Stimulated activated CD4-positive, alpha-beta T cell treated with anti-CD3 and anti-CD28 coated beads, Interleukin-1b, Interleukin-23, amount 100 ng/mL, for 4 hours (primary cell): Measurements from ENCODE around the gene MRTO4.
"Not testable (repeated sequence)": the region's sequence is repeated elsewhere in the genome, so short reads cannot be mapped to it uniquely, and the experiment has no call there.

Source experiments
- DNase-seq, 2 donors: peaks; one replicate each; pipeline ENCODE4 v3.0.0-alpha.2; 2020; ENCODE audit warnings: low read depth in 2 of 2

Gene MRTO4

DNA sequence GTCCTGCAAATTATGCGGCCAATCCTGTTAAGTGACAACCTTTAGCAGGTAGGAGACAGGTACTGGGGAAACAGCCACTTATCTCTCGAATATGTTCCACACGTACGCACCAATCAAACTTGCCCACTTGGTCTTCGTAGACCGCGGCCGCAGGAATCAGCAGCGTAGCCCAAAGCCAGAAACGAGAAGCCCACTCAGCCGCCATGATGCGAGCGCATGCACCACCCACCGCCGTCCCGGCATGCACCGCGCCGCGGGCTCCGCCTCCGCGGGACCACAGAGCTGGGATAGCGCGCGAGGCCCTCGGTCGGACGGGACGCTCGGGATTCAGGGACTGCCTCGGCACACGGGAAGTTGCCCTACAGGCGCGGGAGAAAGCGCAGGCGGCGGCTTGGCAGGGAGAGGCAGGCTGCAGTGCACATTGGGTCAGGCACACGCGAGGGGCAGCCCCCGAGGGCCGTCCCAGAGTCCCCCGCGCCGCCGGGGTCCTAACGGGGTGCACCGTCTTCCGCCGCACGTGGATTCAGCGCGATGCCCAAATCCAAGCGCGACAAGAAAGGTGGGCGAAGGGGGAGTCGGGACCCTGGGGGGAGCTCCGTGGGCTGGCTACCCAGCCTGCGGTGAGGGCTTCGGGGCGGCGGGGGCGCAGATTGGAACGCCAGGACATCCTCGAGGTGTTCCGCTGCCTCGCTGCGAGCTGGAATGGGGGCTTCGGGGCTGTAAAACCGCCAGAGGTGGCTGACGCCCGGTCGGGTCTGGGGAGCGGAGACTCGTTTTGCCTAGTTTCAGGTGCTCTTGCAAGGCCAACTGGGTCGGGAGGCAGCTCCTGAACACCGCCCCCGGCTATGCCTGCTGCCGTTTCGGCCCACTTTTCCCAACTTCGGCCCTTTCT, at the start of gene MRTO4, which contains the start of gene EMC1:
Gene MRTO4 (plus strand): TSS at position 501 of the 892 bp plus-strand sequence. CDS start 31 bp downstream, at position 532.
Gene EMC1 (minus strand): TSS at position 220 of the 892 bp plus-strand sequence. CDS start 15 bp downstream, at position 205.
- DNase-seq, result peak; percentile 85 to 95

DNA sequence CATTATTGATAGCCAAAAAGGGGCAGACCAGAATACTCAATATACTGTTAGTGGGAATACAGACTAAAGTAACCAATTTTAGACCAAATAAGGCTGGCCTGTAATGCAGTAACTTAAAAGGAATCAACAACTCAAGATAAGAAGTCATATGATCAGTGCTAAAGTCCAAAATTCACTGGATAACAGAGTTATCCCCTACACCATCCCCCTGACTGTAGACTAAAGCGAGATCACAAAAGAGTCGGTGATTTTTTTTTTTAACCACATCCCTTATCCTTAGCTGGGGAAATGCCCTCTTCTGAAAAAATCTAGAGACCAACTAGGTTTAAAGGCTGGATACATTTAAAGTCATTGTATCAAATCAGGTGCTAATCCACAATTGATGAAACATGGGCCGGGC, 49.2 kb upstream of the MRTO4 start:
- no peak for DNase-seq

DNA sequence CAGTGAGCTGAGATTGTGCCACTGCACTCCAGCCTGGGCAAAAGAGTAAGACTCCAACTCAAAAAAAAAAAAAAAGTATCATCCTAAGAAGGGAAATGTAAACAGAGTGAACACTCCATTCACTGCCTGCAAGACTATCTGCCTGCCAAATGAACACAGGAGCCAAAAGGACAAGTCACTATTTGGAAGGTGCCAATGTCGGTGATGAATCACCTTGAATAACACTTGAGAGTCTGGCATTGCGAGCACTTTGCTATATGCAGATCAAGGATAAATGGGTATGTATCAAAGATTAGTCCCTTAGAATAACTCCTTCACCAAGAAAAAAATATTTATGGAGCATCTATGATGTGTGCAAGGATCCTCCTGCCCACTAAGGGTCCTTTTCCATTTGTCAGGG, 48.2 kb upstream of the MRTO4 start:
- no peak for DNase-seq

DNA sequence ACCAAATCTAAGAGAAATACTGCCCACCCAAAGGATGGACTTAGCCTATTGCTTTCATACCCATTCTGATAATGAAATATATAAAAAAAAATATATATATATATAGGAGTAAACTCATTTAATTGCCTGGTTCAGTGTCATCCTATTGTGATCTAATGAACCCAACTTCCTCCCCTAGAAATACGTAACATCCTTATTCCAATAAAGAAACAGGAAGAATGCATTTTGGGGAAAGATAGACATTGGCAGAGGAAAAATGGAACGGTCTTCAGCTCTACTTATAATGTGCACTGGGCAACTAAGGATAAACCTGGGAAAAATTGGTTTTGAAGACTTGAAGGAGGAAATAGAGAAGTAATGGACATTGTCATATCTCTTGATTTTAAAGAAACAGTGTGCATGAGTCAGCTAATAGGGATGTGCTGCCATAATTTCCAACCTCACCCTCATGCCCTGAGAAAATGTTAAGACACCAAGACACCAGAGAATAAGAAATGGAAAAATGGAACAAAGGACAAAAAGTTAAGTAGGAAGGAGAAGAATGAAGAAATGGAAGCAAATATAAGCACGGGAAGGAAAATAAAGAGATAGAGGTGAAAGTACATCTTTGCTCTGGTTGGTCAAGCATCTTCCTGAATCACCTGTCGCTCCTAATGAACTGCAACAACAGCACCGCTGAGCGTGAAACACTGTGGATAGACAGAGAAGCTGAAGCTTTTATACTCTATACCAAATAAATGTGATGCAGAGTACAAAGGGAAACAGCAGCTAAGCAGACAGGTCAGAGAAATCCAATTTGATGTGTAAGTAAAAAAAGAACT, 46.9 kb upstream of the MRTO4 start:
- no peak for DNase-seq

DNA sequence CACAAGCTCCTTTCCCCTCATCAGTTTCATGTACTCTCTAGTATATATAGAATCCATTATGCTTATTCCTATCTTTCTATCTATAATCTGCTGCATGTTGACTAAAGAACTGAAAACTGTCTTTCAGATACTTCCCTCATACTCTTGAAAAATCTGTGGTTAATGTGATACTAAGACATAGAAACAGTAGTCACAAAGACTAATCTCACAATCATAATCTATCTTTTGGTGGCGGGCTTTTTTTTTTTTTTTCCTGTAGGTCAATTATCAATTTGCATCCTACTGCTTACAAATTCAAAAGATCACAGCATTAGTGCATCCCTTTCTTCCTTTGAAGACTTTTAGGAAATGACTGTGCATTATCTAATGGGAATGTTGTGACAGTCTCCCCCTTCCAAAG, 46.2 kb upstream of the MRTO4 start:
- DNase-seq, result no peak

DNA sequence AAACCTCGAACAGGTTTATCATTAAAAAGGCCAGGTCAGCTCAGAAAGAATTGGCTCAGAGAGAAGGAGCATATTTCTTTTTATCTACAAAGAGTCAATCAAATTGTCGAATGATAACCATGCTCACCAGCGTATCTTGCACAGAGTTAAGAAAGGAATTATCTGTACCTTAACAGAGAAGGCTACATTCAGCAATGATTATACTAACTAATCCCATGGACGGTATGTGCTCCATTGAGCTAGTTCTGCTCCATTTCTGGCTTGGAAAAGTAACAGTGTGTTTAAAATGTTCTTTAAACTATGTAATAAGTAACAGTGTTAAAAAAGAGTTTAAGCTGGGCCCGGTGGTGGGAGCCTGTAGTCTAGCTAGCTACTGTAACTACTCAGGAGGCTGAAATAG, 45.8 kb upstream of the MRTO4 start:
- DNase-seq, result no peak

DNA sequence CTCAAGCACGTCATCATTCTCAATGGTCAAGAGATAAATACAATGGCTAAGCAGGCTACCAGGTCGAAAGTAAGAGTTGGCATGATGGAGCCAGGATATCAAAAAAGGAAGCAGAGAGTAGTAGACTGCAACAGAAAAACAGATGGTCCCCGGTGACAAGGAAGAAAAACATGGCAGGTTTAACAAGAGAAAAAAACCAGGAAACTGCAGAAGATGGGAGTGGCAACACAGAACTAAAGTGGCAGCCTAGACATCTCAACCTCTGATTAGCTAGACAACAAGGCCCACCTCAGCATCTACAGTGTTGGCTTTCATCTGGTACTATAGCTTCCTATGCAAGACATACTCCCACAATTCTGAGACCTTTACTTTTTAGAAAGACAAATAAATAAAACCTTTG, 44.7 kb upstream of the MRTO4 start:
- DNase-seq, result no peak

DNA sequence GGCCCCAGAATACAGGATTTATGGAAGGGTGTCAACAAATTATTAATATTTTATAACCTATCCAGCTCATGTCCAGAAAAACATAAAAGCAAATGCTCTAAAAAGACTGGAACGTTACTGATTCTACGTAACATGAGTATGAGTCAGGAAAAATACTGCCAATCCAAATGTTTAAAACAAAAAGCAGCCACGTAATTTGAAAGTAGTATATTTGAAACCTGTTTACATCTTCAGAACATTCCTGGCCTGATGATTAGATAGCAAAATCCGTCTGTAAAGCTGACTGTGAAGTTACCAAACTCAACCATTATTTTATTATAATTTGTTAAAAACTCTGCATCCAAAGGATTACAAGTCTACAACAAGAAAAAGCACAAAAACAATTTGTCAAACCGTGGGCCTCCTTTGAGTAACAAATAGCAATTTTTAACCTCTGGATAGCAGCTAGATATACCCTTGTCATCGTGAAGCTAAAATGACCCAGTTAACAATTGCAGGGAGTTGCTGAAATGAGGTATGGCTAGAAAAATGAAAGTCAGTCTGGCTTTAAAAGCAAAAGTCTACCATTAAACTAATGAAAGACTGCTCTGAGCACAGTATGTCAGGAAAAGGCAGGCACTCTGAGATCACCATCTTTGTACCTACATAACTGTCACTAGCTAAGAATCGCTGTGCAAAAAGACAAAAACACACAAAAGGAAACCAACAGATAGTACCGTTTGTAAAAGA, 42.7 kb upstream of the MRTO4 start:
- no peak for DNase-seq

DNA sequence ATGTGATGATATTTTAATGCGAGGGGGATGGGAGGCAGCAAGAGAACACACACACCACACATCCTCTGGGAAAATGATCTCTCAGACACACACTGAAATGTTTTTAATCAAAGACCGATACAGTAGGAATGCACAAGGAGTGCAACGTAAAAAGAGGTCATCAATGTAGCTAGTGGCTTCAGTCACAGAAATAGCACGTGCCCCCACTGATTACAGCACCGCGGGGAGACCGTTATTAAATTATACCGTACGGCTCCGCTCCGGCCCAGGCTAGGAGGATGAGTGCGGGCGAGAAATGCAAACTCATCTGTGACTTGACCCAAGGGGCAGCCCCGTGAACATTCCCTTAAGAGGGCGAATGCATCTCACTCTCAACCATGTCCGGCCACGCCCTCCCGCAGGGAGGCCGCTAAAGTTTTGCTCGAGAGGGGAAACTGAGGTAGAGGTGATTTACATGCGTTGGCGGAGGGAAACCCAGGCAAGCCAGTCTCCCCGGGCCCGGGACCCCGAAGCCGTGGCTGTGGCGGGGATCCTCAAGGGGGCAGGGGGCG, 42.1 kb upstream of the MRTO4 start:
- DNase-seq, result peak; percentile 26 to 53

DNA sequence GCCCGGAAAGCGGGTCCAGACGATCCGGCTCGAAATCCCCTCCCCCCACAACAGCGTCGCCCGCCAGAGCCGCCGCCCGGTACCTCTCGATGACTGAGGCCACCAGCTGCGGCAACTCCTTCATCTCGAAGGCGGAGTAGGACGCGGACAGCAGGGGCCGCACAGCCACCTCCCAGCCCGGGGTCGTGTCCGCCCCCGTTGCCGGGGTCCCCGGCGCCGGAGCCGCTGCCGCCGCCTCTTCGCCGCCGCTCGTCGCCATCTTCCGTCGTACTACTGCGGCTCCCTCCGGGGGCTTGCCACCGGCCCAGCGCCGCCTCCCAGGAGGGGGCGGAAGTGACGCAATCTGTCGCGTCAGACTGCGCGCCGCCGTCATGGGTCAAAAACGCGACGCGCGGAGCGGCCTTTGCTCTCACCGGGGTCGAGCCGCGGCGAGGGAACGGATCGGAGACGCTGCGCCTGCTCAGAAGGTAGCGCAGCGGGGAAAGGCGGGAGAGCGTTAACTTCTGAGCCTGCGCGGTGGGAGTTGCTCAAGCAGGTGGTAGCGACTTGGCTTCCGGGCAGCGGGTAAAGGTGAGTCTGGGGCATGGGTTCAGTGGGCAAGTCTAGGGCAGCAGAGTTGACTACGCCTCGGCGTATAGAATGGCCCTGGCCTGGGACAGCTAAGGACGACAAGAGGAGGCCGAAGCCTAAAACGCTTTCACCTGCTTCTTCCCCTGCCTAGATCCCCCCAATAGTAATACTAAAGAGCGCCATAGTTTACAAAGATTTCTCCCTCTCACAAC, 41.4 kb upstream of the MRTO4 start, which contains the start of gene UBR4:
Gene UBR4 (minus strand): TSS at position 277 of the 782 bp plus-strand sequence. CDS start 18 bp downstream, at position 259.
- peak; percentile 93 to 96 for DNase-seq

DNA sequence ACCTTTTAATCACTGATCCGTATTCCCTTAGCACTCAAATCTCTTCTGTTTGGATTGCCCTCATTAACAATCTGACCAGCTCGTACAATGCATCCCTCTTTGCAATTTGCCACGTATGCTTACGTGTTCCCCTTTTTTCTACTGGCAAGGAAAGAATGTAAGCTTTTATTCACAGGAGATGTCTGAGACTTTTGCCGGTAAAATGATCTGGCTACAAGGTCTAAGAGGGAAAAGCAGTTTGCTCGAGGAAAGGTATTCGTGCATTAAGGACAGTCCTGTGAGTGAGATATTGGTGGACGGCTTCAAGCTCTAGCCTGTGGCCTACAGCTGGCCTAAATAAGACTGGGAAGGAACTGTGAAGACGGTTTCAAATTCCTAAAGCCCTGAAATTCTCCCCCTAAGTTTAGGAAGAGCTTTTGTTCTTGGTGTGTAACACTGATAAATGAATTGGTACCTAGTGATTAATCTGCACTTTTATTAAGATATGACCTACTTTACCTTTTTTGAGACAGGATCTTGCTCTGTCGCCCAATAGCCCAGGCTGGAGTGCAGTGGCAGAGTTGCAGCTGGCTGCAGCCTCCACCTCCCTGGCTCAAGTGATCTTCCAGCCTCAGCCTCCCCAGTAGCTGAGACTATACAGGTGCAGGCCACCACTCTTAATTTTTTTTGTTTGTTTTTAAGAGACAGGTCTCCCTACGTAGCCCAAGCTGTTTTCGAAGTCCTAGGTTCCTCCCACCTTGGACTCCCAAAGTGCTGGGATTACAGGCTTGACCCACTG, 40.6 kb upstream of the MRTO4 start:
- no peak for DNase-seq

DNA sequence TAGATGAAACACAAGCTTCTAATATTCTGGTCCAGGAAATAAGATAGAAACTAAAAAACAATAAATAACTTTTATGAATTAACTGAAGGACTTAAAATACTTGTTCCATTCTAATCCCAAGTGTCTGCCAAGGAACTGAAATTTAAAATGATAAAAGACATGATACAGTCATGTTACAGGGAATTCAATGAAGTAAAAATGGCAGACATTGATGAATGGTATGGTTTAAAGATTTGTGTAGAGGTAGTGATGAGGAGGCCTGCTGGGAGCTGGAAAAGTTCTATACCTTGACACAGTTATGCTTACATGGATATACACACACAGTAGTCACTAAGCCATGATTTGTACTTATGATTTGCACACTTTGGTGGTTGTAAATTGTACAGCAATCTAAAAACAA, 39.4 kb upstream of the MRTO4 start:
- DNase-seq, result no peak

DNA sequence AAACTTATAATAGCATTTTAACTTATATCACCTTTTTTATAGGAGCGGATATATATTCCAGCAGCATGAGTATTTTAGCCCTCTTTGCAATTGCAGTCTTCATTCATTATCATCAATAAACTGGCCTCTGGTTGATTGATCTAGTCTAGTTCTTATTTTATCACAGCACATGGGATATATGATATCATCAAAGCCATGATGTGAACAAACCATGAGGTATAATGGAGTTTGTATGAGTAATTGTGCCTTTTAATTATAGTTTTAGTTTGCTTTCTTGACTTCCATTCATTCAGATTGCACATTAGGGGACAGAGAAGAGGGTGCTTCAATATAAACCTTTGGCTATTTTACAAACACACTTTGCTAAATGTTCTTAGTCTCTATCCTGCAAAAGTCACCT, 38.0 kb upstream of the MRTO4 start:
- no peak for DNase-seq

DNA sequence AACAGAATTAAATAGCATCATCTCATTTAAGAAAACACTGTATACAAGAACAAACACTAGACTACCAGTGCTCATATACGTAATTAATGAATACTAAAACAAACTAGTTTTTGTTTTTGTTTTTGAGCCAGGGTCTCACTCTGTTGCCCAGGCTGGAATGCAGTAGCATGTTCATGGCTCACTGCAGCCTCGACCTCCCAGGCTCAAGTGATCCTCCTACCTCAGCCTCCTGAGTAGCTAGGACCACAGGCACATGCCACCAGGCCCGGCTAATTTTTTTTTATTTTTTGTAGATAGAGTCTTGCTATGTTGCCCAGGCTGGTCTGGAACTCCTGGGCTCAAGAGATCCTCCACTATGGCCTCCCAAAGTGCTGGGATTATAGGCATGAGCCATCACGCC, 35.0 kb upstream of the MRTO4 start:
- not testable (repeated sequence) for DNase-seq

DNA sequence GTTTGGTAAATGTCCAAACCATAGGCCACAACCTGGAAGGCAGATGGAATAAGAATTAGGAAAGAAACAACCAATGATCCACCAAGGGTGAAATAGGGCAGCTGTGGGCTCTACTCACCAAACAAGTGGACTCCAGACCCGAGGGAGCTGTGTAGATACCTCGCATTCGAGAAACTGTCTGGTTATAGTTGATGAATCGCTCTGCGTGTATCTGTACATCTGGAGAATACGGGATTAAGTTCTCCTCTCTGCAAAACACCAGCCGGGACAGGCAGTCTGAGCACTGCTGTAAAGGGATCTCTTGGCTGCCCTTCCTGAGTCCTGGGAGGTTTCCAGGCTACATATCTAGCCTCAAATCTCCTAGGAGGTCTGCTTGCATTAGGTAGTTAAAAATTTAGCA, 32.2 kb upstream of the MRTO4 start:
- DNase-seq, result no peak

DNA sequence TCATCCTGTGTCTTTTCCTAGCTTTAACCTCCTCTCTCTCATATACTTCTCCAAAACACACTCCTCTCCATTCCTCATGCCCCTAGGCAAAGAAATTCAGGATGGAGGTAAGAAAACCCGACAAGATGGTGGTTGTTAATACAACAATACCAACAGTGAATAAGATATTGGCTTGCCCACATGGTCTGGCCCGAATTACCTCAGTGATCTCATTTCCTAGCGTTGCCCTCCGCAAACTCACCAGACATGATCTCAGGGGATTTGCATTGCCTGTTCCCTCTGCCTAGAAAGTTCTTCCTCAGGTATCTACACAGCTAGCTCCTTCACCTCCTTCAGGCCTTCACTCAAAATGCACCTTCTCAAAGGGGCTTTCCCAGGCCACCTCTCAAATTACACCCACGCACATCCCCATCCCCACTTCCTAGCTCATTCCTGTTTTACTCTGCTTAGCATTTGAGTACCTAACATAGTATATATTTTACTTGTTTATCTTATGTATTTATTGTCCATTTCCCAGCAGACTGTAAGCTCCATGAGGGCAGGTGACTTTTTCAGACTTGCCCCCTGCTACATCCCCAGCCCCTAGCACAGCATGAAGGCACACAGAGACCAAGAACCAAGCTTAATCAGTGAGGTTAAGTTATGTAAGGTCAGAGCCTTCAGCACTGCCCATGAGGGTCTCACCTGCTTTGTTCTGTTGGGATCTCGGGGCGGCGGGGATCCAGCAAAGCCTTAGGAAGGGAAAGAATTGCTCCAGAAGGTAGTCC, 31.3 kb upstream of the MRTO4 start:
- DNase-seq, result no peak

DNA sequence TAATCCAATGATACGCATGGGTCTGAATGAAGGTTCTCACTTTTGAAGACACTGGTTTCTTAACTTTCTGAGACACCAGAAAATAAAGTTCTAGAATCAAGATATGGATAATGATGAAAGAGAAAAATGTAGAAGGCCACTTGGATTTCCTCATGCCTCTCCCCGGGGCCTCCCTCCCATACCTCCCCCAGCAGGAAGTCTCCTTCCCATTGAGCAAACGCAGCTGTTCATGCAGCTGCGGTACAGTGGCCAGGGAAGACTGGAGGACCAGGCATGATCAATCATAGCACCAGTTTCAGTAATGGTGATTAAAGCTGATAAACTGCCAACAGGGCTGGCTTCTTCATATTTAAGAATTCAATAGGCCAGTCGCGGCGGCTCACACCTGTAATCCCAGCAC, 30.6 kb upstream of the MRTO4 start:
- no peak for DNase-seq

DNA sequence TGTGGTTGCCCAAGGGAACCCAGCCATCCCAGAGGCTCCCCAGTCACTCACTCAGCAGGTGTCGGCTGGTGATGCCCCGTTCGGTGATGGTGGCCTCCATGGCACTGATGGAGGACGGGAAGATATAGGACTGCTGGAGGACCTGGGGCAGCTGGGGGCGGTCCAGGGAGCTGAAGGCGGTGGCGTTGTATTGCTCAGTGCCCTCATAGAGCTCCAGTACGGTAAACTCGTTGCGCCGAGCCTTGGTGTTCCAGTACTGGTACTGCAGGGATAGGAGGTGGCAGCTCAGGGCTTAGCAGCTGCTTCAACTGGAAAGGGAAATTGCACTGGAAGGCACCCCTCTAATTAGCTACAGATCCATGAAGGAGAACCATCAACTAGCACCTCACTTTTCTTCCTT, 29.0 kb upstream of the MRTO4 start:
- DNase-seq, result no peak
